Stomach (tissue), 9 donors: Measurements from ENCODE around the gene PPM1G. TPM values are rescaled to one million over a fixed set of nuclear protein-coding genes. Genes with fewer than 3 reads are reported as not detected.

Experiments used
- DNase-seq, 2 donors: peaks; one replicate each; pipeline versions ENCODE4 v3.0.0 to v3.0.0-alpha.2; 2013 to 2019
- H3K27ac ChIP-seq, 5 donors: fragments of 200-600 bp in 4 of 5; sonication (generic) in 4 of 5; one replicate each; pipeline ENCODE4 v1.5.1; 2013 to 2019; ENCODE audit warnings: mild to moderate bottlenecking in 1 of 5, moderate library complexity in 1 of 5
- H3K27me3 ChIP-seq, 3 donors: fragments of 200-600 bp; sonication (generic); one replicate each; pipeline ENCODE4 v1.5.1; 2017 to 2019; ENCODE audit warnings: mixed run types in 1 of 3
- H3K36me3 ChIP-seq, 4 donors: fragments of 200-600 bp; sonication (generic); 1 replicate in 3 of 4; 2 replicates in 1 of 4; pipeline ENCODE4 v1.5.1; 2016 to 2019
- H3K4me1 ChIP-seq, 4 donors: fragments of 200-600 bp; sonication (generic); one replicate each; pipeline ENCODE4 v1.5.1; 2016 to 2019
- H3K4me3 ChIP-seq, 4 donors: fragments of 200-600 bp; sonication (generic) in 3 of 4; one replicate each; pipeline ENCODE4 v1.5.1; 2016 to 2019; ENCODE audit warnings: mild to moderate bottlenecking in 1 of 4
- H3K9me3 ChIP-seq, 4 donors: fragments of 200-600 bp; sonication (generic); one replicate each; pipeline ENCODE4 v1.5.1; 2016 to 2019
- CTCF ChIP-seq, 7 experiments: fragments of 450-650 bp in 4 of 7; fragments of 200-600 bp in 3 of 7; sonication (generic) in 3 of 7; IDR thresholded peaks; one replicate each; pipeline ENCODE4 v1.5.1; 2016 to 2019; ENCODE audit warnings: antibody characterized with exemption in 7 of 7, control low read depth in 2 of 7, mild to moderate bottlenecking in 1 of 7
- EP300 ChIP-seq: sonication (generic); formaldehyde crosslinking; IDR thresholded peaks from one replicate; pipeline ENCODE4 v1.6.1; 2017; ENCODE audit warnings: antibody characterized with exemption
- POLR2A ChIP-seq, 4 donors: fragments of 450-650 bp; IDR thresholded peaks; one replicate each; pipeline ENCODE4 v1.6.1; 2016; ENCODE audit warnings: antibody characterized with exemption in 4 of 4, control low read depth in 2 of 4, mild to moderate bottlenecking in 1 of 4, moderate library complexity in 1 of 4
- POLR2AphosphoS5 ChIP-seq, 3 donors: sonication (generic); formaldehyde crosslinking; IDR thresholded peaks; one replicate each; pipeline ENCODE4 v1.6.1; 2016; ENCODE audit warnings: antibody characterized with exemption in 3 of 3
- WGBS, 5 donors: extraction: QIAGEN DNeasy Blood & Tissue Kit in 3 of 5; methylation state at CpG; one replicate each; pipeline versions ENCODE4 v1.1.5 to v1.1.7; 2013 to 2018; 5-methylcytosine and 5-hydroxymethylcytosine counted together
- intact Hi-C: fragments of 100-400 bp; cut with DNase I; formaldehyde crosslinking; loops from one replicate; pipeline ENCODE4 v1.15.1; 2023; ENCODE audit warnings: low total_unique reads
- polyA plus RNA-seq, 3 donors: library from polyadenylated mRNA; stranded (reverse); fragments of 200-250 nt; gene quantifications; one replicate each; pipeline ENCODE4 v1.2.3, GENCODE V29; 2013
- total RNA-seq, 5 donors: library from RNA; depleted of rRNA; stranded (reverse); fragments of >200 nt; gene quantifications; one replicate each; pipeline versions ENCODE4 v1.1.0 to v1.2.3, GENCODE V29; 2014 to 2016
- donor health status: healthy with polysubstance abuse.
- donor health status: Bipolar disorder and iron deficiency.
- donor health status: healthy.

Gene PPM1G
- total and polyA plus RNA-seq, 8 donors = 10.5 to 49.8 (median 43.6) TPM

- Histone ChIP-seq H3K4me3 (no peak overlapping the region), H3K4me1 (peaks cover 3 to 18% (median 8%) of the 10 kb centered on the region in 4 donors), H3K36me3 (peaks cover 25 to 94% (median 84%) of the 10 kb centered on the region in 4 donors), H3K27ac (no peak overlapping the region), H3K27me3 (no peaks in the 10 kb centered on the region), H3K9me3 (no peaks in the 10 kb centered on the region)
- no peak for TF ChIP-seq CTCF (IDR thresholded peaks at IDR 0.05)
- no peak for TF ChIP-seq POLR2A (IDR thresholded peaks at IDR 0.05)
- no peak for TF ChIP-seq EP300
- TF ChIP-seq POLR2AphosphoS5 (IDR thresholded peaks at IDR 0.05) = no peak
- no peak for DNase-seq
- intact Hi-C loops = no loop called here
- WGBS, 5 donors = 45 to 82% (median 71%) methylated on average over 3 of the region's 3 CpGs
Observed at GRCh38 chr2:27448381-27448780, 39.0 kb upstream of the PPM1G start.

- Histone ChIP-seq H3K27me3 (no peaks in the 10 kb centered on the region), H3K9me3 (no peaks in the 10 kb centered on the region), H3K4me1 (peaks cover 16 to 37% (median 20%) of the 10 kb centered on the region in 4 donors), H3K27ac (peak overlapping the region; percentile 76 to 92 (median 87)), H3K36me3 (peaks cover 26 to 87% (median 81%) of the 10 kb centered on the region in 4 donors), H3K4me3 (peak overlapping the region in 2 of 4 donors; percentile 2 to 23)
- 26 to 51% (median 39%) methylated on average over 3 of the region's 3 CpGs for WGBS, 5 donors
- intact Hi-C loops = no loop called here
- peak; percentile 92 to 93 for DNase-seq
- TF ChIP-seq POLR2AphosphoS5 (IDR thresholded peaks at IDR 0.05) = peak in 2 of 3 donors; percentile 73 to 86
- TF ChIP-seq EP300 = no peak
- no peak for TF ChIP-seq POLR2A (IDR thresholded peaks at IDR 0.05)
- TF ChIP-seq CTCF (IDR thresholded peaks at IDR 0.05) = no peak
Observed at GRCh38 chr2:27446057-27446456, 36.7 kb upstream of the PPM1G start.

- H3K27ac ChIP-seq = peak overlapping the region; percentile 76 to 92 (median 87)
Observed at GRCh38 chr2:27445615-27446014, 36.2 kb upstream of the PPM1G start.

GRCh38 chr2:27445155-27445554, 35.8 kb upstream of the PPM1G start:
- Histone ChIP-seq H3K27me3 (no peaks in the 10 kb centered on the region), H3K4me1 (peaks cover 16 to 37% (median 20%) of the 10 kb centered on the region in 4 donors), H3K36me3 (peaks cover 35 to 87% (median 81%) of the 10 kb centered on the region in 4 donors), H3K27ac (peak overlapping the region; percentile 76 to 92 (median 87)), H3K4me3 (peak overlapping the region in 1 of 4 donors; percentile 23), H3K9me3 (no peaks in the 10 kb centered on the region)
- 93 to 97% (median 95%) methylated on average over 8 of the region's 8 CpGs for WGBS, 5 donors
- DNase-seq = no peak
- TF ChIP-seq EP300 = no peak
- no peak for TF ChIP-seq POLR2AphosphoS5 (IDR thresholded peaks at IDR 0.05)
- TF ChIP-seq POLR2A (IDR thresholded peaks at IDR 0.05) = no peak
- TF ChIP-seq CTCF (IDR thresholded peaks at IDR 0.05) = no peak
- intact Hi-C loops = no loop called here

More at GRCh38 chr2:27445615-27446014, 36.2 kb upstream of the PPM1G start:
- intact Hi-C loops = no loop called here
- Histone ChIP-seq H3K36me3 (peaks cover 30 to 87% (median 81%) of the 10 kb centered on the region in 4 donors), H3K4me1 (peaks cover 16 to 37% (median 20%) of the 10 kb centered on the region in 4 donors), H3K9me3 (no peaks in the 10 kb centered on the region), H3K4me3 (peak overlapping the region in 2 of 4 donors; percentile 2 to 23), H3K27me3 (no peaks in the 10 kb centered on the region)
- DNase-seq = no peak
- TF ChIP-seq CTCF (IDR thresholded peaks at IDR 0.05) (no peak), EP300 (no peak), POLR2AphosphoS5 (IDR thresholded peaks at IDR 0.05) (no peak), POLR2A (IDR thresholded peaks at IDR 0.05) (no peak)
- 68 to 84% (median 73%) methylated on average over 8 of the region's 8 CpGs for WGBS, 5 donors
